Measurements from ENCODE around the gene ZNF777. TPM values are rescaled to one million over a fixed set of nuclear protein-coding genes. Genes with fewer than 3 reads are reported as not detected.
"Not testable (repeated sequence)": the region's sequence is repeated elsewhere in the genome, so short reads cannot be mapped to it uniquely, and the experiment has no call there.

The ZNF777 gene
- total and polyA plus RNA-seq, 3 experiments from 2014 or later = 3.7 to 22.1 (median 21.9) TPM

DNA sequence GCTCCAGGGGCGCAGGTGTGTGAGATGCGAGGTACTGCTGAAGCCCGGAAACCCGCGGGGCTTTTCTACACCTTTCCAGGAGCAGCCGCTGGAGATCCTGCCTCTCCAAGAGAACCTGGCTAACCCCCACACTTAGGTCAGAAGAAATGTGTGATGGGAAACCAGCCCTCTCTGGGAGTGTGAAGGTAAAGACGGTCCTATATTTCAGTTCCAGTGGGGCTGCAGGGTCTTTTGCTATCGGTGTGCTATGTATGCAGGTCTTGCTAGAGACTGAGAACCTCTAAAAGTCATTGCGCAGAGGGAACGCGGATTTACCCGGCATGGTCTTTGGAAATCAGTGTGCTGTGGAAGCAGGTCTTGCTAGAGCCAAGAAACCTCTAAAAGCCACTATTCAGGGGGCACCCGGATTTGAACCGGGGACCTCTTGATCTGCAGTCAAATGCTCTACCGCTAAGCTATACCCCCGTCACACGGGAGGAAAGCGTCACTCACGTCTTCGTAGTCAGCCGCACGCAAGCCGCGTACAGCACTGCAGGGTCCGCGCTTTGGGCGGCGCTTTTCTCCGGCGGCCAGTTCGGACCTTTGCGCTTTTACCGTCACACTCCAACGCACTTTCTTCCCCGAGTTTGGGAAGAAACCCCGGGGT lies 46.0 kb downstream of the ZNF777 start:
- Mint-ChIP-seq H3K27me3 (peaks cover 28 to 48% of the 10 kb centered on the region in 2 donors), H3K9me3 (peaks cover 0 to 2% (median 2%) of the 10 kb centered on the region in 5 donors), H3K4me3 (peak overlapping the region; percentile 57 to 82 (median 65)), H3K4me1 (peaks cover 0 to 14% (median 0%) of the 10 kb centered on the region in 3 donors), H3K27ac (peak overlapping the region in 5 of 8 donors; percentile 35 to 82 (median 68)), H3K36me3 (no peaks in the 10 kb centered on the region)
- Histone ChIP-seq H3K9me3 (ENCODE audit: low read length) (no peaks in the 10 kb centered on the region), H3K4me3 (ENCODE audit: low read length) (no peak overlapping the region), H3K36me3 (ENCODE audit: insufficient read depth, low read length) (no peaks in the 10 kb centered on the region), H3K27ac (ENCODE audit: low read depth, low read length) (no peak overlapping the region), H3K27me3 (ENCODE audit: insufficient read depth, low read length, poor library complexity, severe bottlenecking) (no peaks in the 10 kb centered on the region), H3K4me1 (ENCODE audit: insufficient read depth, low read length) (no peaks in the 10 kb centered on the region)
- ChIA-PET POLR2A (no interaction called here), CTCF (no interaction called here)
- peak in 4 of 5 donors; percentile 13 to 56 (median 27) for DNase-seq

DNA sequence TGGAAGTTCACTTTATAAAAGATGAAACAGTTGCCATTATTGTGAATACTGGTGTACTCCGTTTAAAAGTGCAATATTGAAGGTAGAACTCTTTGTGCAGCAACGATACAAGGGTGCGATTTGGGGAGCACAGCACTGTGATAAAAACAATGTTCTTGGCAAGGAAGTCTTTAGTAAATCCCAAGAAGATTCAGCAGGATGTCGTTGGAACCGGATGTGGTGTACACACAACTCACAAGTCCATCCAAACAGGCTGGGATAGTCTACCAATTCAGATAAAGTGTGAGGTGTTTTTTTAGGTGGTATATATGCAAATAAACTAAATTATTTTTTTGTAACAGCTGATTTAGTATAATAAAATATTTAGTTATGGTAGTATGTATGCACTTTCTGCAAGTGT lies 46.7 kb downstream of the ZNF777 start:
- ChIA-PET CTCF (no interaction called here), POLR2A (no interaction called here)
- Histone ChIP-seq H3K27ac (ENCODE audit: low read depth, low read length) (no peak overlapping the region), H3K4me1 (ENCODE audit: insufficient read depth, low read length) (no peaks in the 10 kb centered on the region), H3K36me3 (ENCODE audit: insufficient read depth, low read length) (no peaks in the 10 kb centered on the region), H3K4me3 (ENCODE audit: low read length) (no peak overlapping the region), H3K27me3 (ENCODE audit: insufficient read depth, low read length, poor library complexity, severe bottlenecking) (no peaks in the 10 kb centered on the region), H3K9me3 (ENCODE audit: low read length) (no peaks in the 10 kb centered on the region)
- peak overlapping the region in 1 of 8 donors; percentile 82 for H3K27ac Mint-ChIP-seq
- DNase-seq = no peak
- H3K36me3 Mint-ChIP-seq = no peaks in the 10 kb centered on the region
- peaks cover 0 to 14% (median 0%) of the 10 kb centered on the region in 3 donors for H3K4me1 Mint-ChIP-seq
- H3K9me3 Mint-ChIP-seq = peaks cover 0 to 2% (median 2%) of the 10 kb centered on the region in 5 donors
- peaks cover 29 to 49% of the 10 kb centered on the region in 2 donors for H3K27me3 Mint-ChIP-seq
- H3K4me3 Mint-ChIP-seq = peak overlapping the region in 1 of 7 donors; percentile 46

DNA sequence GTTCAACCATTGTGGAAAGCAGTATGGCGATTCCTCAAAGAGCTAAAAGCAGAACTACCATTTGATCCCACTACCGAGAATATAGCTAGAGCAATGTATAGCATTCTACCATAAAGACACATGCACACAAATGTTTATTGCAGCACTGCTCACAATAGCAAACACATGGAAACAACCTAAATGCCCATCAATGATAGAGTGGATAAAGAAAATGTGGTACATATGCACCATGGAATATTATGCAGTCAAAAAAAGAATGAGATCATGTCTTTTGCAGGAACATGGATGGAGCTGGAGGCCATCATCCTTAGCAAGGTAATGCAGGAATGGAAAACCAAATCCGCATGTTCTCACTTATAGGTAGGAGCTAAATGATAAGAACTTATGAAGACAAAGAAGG lies 47.8 kb downstream of the ZNF777 start:
- H3K4me3 ChIP-seq (ENCODE audit: low read length); H3K27me3 ChIP-seq (ENCODE audit: insufficient read depth, low read length, poor library complexity, severe bottlenecking): not testable (repeated sequence)

GRCh38 chr7:149409895-149410294 lies 51.0 kb downstream of the ZNF777 start:
- ChIA-PET POLR2A (no interaction called here), CTCF (no interaction called here)
- H3K27me3 Mint-ChIP-seq = peaks cover 25 to 56% of the 10 kb centered on the region in 2 donors
- no peak overlapping the region for H3K4me3 Mint-ChIP-seq
- no peaks in the 10 kb centered on the region for H3K9me3 ChIP-seq (ENCODE audit: low read length)
- no peaks in the 10 kb centered on the region for H3K36me3 Mint-ChIP-seq
- H3K4me3 ChIP-seq (ENCODE audit: low read length) = no peak overlapping the region
- H3K4me1 Mint-ChIP-seq = peaks cover 0 to 8% (median 0%) of the 10 kb centered on the region in 3 donors
- no peaks in the 10 kb centered on the region for H3K4me1 ChIP-seq (ENCODE audit: insufficient read depth, low read length)
- DNase-seq = no peak
- H3K27ac ChIP-seq (ENCODE audit: low read depth, low read length) = no peak overlapping the region
- H3K27me3 ChIP-seq (ENCODE audit: insufficient read depth, low read length, poor library complexity, severe bottlenecking) = no peaks in the 10 kb centered on the region
- peaks cover 0 to 2% (median 2%) of the 10 kb centered on the region in 5 donors for H3K9me3 Mint-ChIP-seq
- H3K27ac Mint-ChIP-seq = no peak overlapping the region
- H3K36me3 ChIP-seq (ENCODE audit: insufficient read depth, low read length) = no peaks in the 10 kb centered on the region

More for the DNA sequence above, 47.8 kb downstream of the ZNF777 start:
- Mint-ChIP-seq H3K27me3 (peaks cover 29 to 59% of the 10 kb centered on the region in 2 donors), H3K4me1 (peaks cover 0 to 14% (median 0%) of the 10 kb centered on the region in 3 donors), H3K27ac (peak overlapping the region in 1 of 8 donors; percentile 39)
- H3K27ac ChIP-seq (ENCODE audit: low read depth, low read length); CTCF ChIA-PET; H3K36me3 Mint-ChIP-seq; H3K9me3 Mint-ChIP-seq; H3K4me1 ChIP-seq (ENCODE audit: insufficient read depth, low read length); H3K9me3 ChIP-seq (ENCODE audit: low read length); H3K36me3 ChIP-seq (ENCODE audit: insufficient read depth, low read length); DNase-seq; POLR2A ChIA-PET; H3K4me3 Mint-ChIP-seq: not testable (repeated sequence)

DNA sequence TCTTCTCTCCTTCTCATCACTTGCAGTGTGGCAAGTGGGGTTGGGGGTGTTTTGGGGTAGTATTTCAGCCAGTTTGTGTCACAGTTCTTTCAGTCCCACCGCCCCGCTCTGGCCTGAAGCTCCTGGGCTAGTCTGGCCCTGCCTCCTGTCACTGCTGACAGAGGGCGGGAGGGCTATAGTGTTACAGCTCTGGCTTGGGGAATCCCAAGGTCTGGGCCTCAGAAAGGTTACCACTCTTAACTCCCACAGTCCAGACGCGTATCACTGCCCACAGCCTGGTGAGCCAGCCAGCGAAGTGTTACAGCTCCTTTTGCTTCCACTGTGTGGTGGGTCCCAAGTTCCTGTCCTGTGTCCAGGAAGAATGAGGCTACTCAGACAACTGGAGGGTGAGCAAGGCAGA lies 56.0 kb downstream of the ZNF777 start:
- Mint-ChIP-seq H3K9me3 (no peaks in the 10 kb centered on the region), H3K27ac (no peak overlapping the region), H3K36me3 (no peaks in the 10 kb centered on the region), H3K27me3 (peaks cover 12 to 44% of the 10 kb centered on the region in 2 donors), H3K4me3 (no peak overlapping the region), H3K4me1 (no peaks in the 10 kb centered on the region)
- H3K4me3 ChIP-seq (ENCODE audit: low read length) = no peak overlapping the region
- no peak overlapping the region for H3K27ac ChIP-seq (ENCODE audit: low read depth, low read length)
- ChIA-PET CTCF (interaction anchor here (1.3 kb wide), 1 partner anchor 17 kb away, joined by 4 read pairs; no protein-coding TSS in a partner anchor), POLR2A (no interaction called here)
- no peak for DNase-seq
- no peaks in the 10 kb centered on the region for H3K36me3 ChIP-seq (ENCODE audit: insufficient read depth, low read length)
- no peaks in the 10 kb centered on the region for H3K27me3 ChIP-seq (ENCODE audit: insufficient read depth, low read length, poor library complexity, severe bottlenecking)
- no peaks in the 10 kb centered on the region for H3K4me1 ChIP-seq (ENCODE audit: insufficient read depth, low read length)
- H3K9me3 ChIP-seq (ENCODE audit: low read length) = no peaks in the 10 kb centered on the region

GRCh38 chr7:149404396-149404795 lies 56.5 kb downstream of the ZNF777 start:
- Mint-ChIP-seq H3K27ac (peak overlapping the region in 1 of 8 donors; percentile 34), H3K27me3 (peaks cover 11 to 44% of the 10 kb centered on the region in 2 donors), H3K4me3 (no peak overlapping the region), H3K36me3 (no peaks in the 10 kb centered on the region), H3K9me3 (no peaks in the 10 kb centered on the region), H3K4me1 (no peaks in the 10 kb centered on the region)
- no peaks in the 10 kb centered on the region for H3K9me3 ChIP-seq (ENCODE audit: low read length)
- H3K36me3 ChIP-seq (ENCODE audit: insufficient read depth, low read length) = no peaks in the 10 kb centered on the region
- CTCF ChIA-PET = interaction anchor here (1.3 kb wide), 1 partner anchor 17 kb away, joined by 4 read pairs; no protein-coding TSS in a partner anchor
- H3K27ac ChIP-seq (ENCODE audit: low read depth, low read length) = no peak overlapping the region
- no peak for DNase-seq
- no peaks in the 10 kb centered on the region for H3K27me3 ChIP-seq (ENCODE audit: insufficient read depth, low read length, poor library complexity, severe bottlenecking)
- no peak overlapping the region for H3K4me3 ChIP-seq (ENCODE audit: low read length)
- no peaks in the 10 kb centered on the region for H3K4me1 ChIP-seq (ENCODE audit: insufficient read depth, low read length)
- POLR2A ChIA-PET = no interaction called here

DNA sequence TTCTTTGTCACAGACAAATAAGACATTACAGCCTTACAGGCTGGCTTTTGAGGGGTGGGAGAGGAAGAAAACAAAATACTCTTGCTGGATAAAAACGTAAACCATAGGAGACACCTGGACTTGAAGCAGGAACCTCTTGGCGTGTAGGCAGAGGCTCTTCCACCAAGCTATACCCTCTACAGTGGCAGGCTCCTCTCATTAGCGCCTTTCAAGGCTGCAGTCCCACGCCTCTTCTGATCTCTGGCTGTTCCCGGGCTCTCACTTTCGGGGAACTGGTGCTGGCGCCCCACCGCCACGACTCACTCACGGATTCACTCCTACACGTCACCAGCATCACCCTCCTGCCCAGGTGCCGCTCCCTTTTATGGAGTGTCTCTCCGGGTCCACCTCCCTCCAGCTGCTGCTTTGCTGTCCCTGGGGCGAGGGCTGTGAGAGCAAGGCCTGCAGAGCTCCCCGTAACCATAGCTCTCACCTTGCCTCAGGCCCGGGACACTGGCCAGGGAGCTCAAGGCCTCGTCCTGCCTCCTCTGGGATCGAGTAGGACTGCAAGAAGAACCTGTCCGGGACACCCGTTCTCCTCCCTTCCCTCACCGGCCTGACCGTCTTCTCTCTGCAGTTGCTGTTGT lies 62.6 kb downstream of the ZNF777 start:
- Mint-ChIP-seq H3K4me3 (no peak overlapping the region), H3K36me3 (peaks cover 0 to 6% (median 2%) of the 10 kb centered on the region in 3 donors), H3K9me3 (peaks cover 0 to 6% (median 4%) of the 10 kb centered on the region in 5 donors), H3K27ac (peak overlapping the region in 1 of 8 donors; percentile 39), H3K27me3 (peaks cover 20 to 60% of the 10 kb centered on the region in 2 donors), H3K4me1 (no peaks in the 10 kb centered on the region)
- no peaks in the 10 kb centered on the region for H3K4me1 ChIP-seq (ENCODE audit: insufficient read depth, low read length)
- no peak overlapping the region for H3K27ac ChIP-seq (ENCODE audit: low read depth, low read length)
- H3K9me3 ChIP-seq (ENCODE audit: low read length) = no peaks in the 10 kb centered on the region
- H3K4me3 ChIP-seq (ENCODE audit: low read length) = no peak overlapping the region
- peaks cover 3% of the 10 kb centered on the region for H3K27me3 ChIP-seq (ENCODE audit: insufficient read depth, low read length, poor library complexity, severe bottlenecking)
- CTCF ChIA-PET = no interaction called here
- no peak for DNase-seq
- POLR2A ChIA-PET = no interaction called here
- no peaks in the 10 kb centered on the region for H3K36me3 ChIP-seq (ENCODE audit: insufficient read depth, low read length)

- ChIA-PET POLR2A (no interaction called here), CTCF (no interaction called here)
- no peak for DNase-seq
- Histone ChIP-seq H3K36me3 (ENCODE audit: insufficient read depth, low read length) (no peaks in the 10 kb centered on the region), H3K4me3 (ENCODE audit: low read length) (no peak overlapping the region), H3K27ac (ENCODE audit: low read depth, low read length) (no peak overlapping the region), H3K4me1 (ENCODE audit: insufficient read depth, low read length) (no peaks in the 10 kb centered on the region), H3K9me3 (ENCODE audit: low read length) (no peaks in the 10 kb centered on the region), H3K27me3 (ENCODE audit: insufficient read depth, low read length, poor library complexity, severe bottlenecking) (peaks cover 3% of the 10 kb centered on the region)
- peaks cover 0 to 6% (median 2%) of the 10 kb centered on the region in 3 donors for H3K36me3 Mint-ChIP-seq
- H3K27me3 Mint-ChIP-seq = peaks cover 18 to 57% of the 10 kb centered on the region in 2 donors
- peaks cover 0 to 6% (median 4%) of the 10 kb centered on the region in 5 donors for H3K9me3 Mint-ChIP-seq
- H3K4me3 Mint-ChIP-seq = no peak overlapping the region
- H3K4me1 Mint-ChIP-seq = no peaks in the 10 kb centered on the region
- no peak overlapping the region for H3K27ac Mint-ChIP-seq
These were observed 63.3 kb downstream of the ZNF777 start for GRCh38 chr7:149397470-149398043.

All from CD8-positive, alpha-beta memory T cell (primary cell).